LNCaP clone FGC (cell line): ENCODE data around the gene GMPR.
"Not testable (repeated sequence)": the region's sequence is repeated elsewhere in the genome, so short reads cannot be mapped to it uniquely, and the experiment has no call there.

Experiments used
- DNase-seq: peaks from one replicate; pipeline ENCODE4 v3.0.0-alpha.2; 2011; ENCODE audit warnings: low read depth
- H3K4me3 ChIP-seq: 2 replicates; pipeline ENCODE4 v1.5.1; 2011; ENCODE audit warnings: mild to moderate bottlenecking, low read depth, low read length, control low read depth
- TF ChIP-seq, protein P1 (sequence below): IDR thresholded peaks from 2 replicates; pipeline ENCODE4 v1.5.1; 2012; ENCODE audit warnings: mild to moderate bottlenecking; ENCODE audit not compliant: control insufficient read depth, insufficient read depth; ENCODE audit errors: extremely low read depth

Gene GMPR

DNA sequence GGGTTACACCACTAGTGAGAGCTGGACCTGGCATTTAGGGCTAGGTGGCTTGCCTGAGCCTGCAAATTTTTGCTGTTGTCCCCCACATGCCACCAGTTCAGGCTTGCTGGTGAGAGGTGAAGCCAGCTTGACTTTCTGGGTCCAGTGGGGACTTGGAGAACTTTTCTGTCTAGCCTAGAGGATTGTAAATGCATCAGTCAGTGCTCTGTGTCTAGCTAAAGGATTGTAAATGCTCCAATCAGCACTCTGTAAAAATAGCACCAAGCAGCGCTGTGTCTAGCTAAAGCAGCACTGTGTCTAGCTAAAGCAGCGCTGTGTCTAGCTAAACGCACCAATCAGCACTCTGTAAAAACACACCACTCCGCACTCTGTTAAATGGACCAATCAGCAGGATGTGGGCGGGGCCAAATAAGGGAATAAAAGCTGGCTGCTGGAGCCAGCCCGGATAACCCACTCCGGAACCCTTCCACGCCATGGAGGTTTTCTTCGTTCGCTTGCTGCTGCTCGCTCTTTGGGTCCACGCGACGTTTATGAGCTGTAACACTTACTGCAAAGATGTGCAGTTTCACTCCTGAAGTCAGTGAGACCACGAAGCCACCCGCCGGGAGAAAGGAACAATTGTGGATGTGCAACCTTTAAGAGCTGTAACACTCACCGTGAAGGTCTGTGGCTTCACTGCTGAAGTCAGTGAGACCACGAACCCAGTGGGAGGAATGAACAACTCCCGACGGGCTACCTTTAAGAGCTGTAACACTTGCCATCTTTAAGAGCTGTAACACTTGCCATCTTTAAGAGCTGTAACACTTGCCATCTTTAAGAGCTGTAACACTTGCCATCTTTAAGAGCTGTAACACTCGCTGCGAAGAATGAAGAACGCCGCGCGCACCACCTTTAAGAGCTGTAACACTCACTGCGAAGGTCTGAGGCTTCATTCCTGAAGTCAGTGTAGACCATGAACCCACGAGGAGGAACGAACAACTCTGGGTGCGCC lies 27.3 kb downstream of the GMPR start:
- TF ChIP-seq, protein P1, sequence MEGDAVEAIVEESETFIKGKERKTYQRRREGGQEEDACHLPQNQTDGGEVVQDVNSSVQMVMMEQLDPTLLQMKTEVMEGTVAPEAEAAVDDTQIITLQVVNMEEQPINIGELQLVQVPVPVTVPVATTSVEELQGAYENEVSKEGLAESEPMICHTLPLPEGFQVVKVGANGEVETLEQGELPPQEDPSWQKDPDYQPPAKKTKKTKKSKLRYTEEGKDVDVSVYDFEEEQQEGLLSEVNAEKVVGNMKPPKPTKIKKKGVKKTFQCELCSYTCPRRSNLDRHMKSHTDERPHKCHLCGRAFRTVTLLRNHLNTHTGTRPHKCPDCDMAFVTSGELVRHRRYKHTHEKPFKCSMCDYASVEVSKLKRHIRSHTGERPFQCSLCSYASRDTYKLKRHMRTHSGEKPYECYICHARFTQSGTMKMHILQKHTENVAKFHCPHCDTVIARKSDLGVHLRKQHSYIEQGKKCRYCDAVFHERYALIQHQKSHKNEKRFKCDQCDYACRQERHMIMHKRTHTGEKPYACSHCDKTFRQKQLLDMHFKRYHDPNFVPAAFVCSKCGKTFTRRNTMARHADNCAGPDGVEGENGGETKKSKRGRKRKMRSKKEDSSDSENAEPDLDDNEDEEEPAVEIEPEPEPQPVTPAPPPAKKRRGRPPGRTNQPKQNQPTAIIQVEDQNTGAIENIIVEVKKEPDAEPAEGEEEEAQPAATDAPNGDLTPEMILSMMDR: no peak
- no peak overlapping the region for H3K4me3 ChIP-seq
- no peak for DNase-seq

DNA sequence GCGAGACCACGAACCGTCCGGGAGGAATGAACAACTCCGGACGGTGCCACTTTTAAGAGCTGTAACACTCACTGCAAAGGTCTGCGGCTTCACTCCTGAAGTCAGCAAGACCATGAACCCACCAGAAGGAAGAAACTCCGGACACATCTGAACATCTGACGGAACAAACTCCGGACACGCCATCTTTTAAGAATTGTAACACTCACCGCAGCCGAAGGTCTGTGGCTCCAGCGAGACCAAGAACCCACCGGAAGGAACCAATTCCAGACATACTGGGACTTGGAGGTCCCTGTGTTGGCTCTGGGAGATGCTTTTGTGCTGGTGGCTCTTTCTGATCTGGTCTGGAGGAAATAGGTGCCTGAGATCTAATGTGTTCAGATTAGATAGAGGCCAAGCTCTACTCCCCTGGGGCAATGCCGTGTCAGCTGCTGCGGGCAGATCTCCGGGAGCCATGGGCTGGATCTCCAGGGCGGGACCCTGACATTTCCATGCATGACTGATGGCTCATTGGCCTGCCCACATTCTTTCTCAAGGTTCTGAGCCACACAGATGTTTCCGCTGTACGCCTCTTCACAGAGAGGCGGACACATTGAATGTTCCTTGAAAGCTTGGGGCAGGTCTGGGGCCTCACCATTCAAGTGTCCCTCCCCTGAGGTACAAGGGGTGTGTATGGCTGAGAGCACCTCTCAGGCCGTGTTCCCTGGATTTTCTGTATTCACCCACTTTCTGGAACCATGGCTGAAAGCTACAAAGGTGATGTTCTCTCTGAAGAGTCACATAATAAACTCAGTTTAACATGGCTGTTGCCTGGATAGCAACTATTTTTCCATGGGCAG lies 29.3 kb downstream of the GMPR start:
- no peak overlapping the region for H3K4me3 ChIP-seq
- no peak for DNase-seq
- TF ChIP-seq, protein P1: no peak

DNA sequence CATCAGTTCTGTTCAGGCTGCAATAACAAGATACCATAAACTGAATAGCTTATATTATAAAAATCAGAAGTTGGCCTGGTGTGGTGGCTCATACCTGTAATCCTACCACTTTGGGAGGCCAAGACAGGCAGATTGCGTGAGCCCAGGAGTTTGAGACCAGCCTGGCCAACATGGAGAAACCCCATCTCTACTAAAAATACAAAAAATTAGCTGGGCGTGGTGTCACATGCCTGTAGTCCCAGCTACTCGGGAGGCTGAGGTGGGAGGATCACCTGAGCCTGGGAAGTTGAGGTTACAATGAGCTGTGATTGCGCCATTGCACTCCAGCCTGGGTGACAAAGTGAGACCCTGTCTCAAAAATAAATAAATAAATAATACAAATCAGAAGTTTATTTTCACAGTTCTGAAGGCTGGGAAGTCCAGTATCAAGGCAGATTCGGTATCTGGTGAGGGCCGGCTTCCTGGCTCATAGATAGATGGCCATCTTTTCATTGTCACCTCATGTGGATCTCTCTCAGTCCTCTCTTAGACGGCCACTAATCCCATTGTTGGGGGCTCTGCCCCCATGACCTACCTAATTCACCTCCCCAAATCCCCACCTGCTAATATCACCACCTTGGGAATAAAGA lies 31.2 kb downstream of the GMPR start:
- DNase-seq, H3K4me3 ChIP-seq: not testable (repeated sequence)

DNA sequence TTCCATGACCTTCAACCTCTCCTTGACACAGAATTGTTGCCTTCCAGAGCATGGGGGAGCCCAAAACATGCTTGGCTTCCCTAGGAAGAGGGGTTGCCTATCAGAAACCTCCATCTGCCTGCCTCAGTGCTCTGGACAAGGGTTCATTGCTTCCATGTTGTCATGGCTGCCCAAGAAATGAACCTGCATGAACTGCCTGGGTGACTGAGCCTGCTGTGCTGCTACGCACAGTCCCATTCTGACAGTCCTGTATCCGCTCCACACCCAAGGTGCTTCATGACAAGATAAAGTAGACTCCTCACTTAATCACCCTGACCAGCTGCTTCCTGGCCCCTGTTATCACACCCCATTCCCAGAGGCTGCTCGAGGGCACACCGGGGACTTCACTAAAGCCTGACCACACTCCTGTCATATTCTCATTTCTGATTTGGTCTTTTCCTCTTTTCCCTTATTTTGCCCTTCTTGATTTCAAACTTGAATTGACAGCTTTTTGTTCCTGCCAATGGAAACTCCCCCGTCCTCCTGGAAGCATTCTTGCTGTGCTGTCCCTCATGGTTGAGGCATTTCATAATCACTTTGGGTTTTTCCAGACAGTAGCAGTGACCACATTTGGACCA lies 31.9 kb downstream of the GMPR start:
- TF ChIP-seq, protein P1: no peak
- no peak for DNase-seq
- H3K4me3 ChIP-seq: no peak overlapping the region

DNA sequence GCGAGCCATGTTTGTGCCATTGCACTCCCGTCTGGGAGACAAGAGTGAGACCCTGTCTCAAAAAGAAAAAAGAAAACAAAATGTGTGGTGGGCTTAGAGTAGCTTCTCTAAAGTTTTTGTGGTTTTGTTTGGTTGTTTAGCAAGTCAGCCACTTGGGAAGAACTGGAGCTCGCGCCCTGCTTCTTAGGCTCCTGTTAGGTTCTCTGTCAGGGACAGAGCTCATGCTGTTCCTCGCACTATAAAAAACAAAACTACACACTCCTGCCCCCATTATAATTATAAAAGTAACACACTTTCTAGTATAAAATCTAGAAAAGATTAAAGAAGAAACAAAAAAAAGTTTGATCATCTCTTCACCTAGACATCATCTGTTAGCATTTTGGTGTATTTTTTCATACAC lies 33.0 kb downstream of the GMPR start:
- DNase-seq: no peak
- H3K4me3 ChIP-seq: no peak overlapping the region
- TF ChIP-seq, protein P1: no peak

DNA sequence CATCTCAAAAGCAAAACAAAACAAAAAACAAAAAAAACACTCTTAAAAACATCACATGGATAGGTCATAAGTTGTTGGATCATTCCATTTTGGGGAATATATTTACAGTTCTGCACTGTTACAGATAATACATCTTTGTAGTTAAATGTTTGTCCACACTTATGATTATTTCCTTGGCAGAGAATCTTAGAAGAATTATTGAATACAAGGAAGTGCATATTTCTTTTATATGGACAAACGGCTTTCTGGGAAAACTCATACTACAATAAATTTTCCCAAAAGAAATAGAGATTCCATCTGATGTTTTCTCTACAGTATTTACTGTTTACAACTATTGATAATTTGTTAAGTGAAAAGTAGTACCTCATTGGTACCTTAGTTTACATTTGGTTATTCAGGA lies 33.8 kb downstream of the GMPR start:
- DNase-seq: no peak
- TF ChIP-seq, protein P1: no peak
- H3K4me3 ChIP-seq: no peak overlapping the region
